Upper lobe of left lung (tissue), 6 donors: ENCODE measurements around the gene GRIK3. TPM values are rescaled to one million over a fixed set of nuclear protein-coding genes. Genes with fewer than 3 reads are reported as not detected.

Experiments used
- ATAC-seq, 2 donors: fragments of 200-7000 bp; cut with Tn5 transposase; one replicate each; pipeline ENCODE4 v1.9.1; 2022; ENCODE audit warnings: mild to moderate bottlenecking in 2 of 2, moderate library complexity in 2 of 2; ENCODE audit not compliant: low FRiP score in 2 of 2
- DNase-seq, 2 donors: peaks; one replicate each; pipeline ENCODE4 v3.0.0-alpha.2; 2019 to 2020
- H3K27ac ChIP-seq, 4 donors: fragments of 200-600 bp; sonication (generic); one replicate each; pipeline ENCODE4 v1.5.1; 2016 to 2019
- H3K27me3 ChIP-seq, 4 donors: fragments of 200-600 bp; sonication (generic); one replicate each; pipeline ENCODE4 v1.5.1; 2017 to 2019
- H3K36me3 ChIP-seq, 4 donors: fragments of 200-600 bp; sonication (generic); one replicate each; pipeline ENCODE4 v1.5.1; 2016 to 2019
- H3K4me1 ChIP-seq, 4 donors: fragments of 200-600 bp; sonication (generic); one replicate each; pipeline ENCODE4 v1.5.1; 2018 to 2019
- H3K4me3 ChIP-seq, 4 donors: fragments of 200-600 bp; sonication (generic); one replicate each; pipeline ENCODE4 v1.5.1; 2017 to 2019; ENCODE audit warnings: mild to moderate bottlenecking in 2 of 4, moderate library complexity in 1 of 4
- H3K9me3 ChIP-seq, 4 donors: fragments of 200-600 bp; sonication (generic); one replicate each; pipeline ENCODE4 v1.5.1; 2018 to 2019
- CTCF ChIP-seq, 6 experiments: fragments of 450-650 bp in 4 of 6; fragments of 200-600 bp in 2 of 6; sonication (generic) in 2 of 6; IDR thresholded peaks; one replicate each; pipeline ENCODE4 v1.5.1; 2016 to 2019; ENCODE audit warnings: antibody characterized with exemption in 6 of 6
- EP300 ChIP-seq, 4 donors: sonication (generic); formaldehyde crosslinking; IDR thresholded peaks; one replicate each; pipeline ENCODE4 v1.5.1; 2017; ENCODE audit warnings: antibody characterized with exemption in 4 of 4, control low read depth in 2 of 4
- POLR2A ChIP-seq, 4 donors: fragments of 450-650 bp; IDR thresholded peaks; one replicate each; pipeline ENCODE4 v1.5.1; 2016 to 2017; ENCODE audit warnings: antibody characterized with exemption in 4 of 4, mild to moderate bottlenecking in 2 of 4
- POLR2AphosphoS5 ChIP-seq, 2 donors: sonication (generic); formaldehyde crosslinking; IDR thresholded peaks; one replicate each; pipeline ENCODE4 v1.5.1; 2017; ENCODE audit warnings: antibody characterized with exemption in 2 of 2
- WGBS, 2 donors: methylation state at CpG; one replicate each; pipeline ENCODE4 v1.1.5; 2017 to 2018; 5-methylcytosine and 5-hydroxymethylcytosine counted together
- total RNA-seq, 6 donors: library from RNA; depleted of rRNA in 4 of 6; stranded (reverse); fragments of >200 nt in 4 of 6; gene quantifications; one replicate each; pipeline versions ENCODE4 v1.1.0 to v1.2.1, GENCODE V29; 2016 to 2021
- donor health status: DM: no; HTN: no; CAD: no; lungs with moderate emphysema.
- donor health status: DM: no; HTN: yes; CAD: no; lungs with severe emphysema.

The GRIK3 gene
- total RNA-seq, 6 donors from 2014 or later = 0.10 to 0.22 TPM; not detected in 4

DNA sequence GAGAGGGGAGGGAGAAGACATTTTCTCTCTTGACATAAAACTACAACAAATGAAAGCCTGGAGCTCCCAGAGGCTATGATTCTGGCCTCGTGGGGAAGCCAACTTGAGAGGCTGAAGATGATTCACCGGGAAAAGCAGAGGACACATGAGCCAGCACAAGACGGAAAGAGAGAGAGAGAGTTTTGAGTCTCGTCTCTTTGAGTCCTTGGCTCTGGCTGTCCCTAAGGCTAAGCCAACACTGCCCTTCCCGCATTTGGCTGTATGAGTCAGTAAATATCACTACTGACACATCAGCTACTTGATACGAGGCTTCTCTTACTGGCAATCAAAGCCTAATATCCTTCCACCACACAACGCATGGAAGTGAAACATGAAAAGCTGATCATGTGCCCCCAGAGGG, 95.5 kb downstream of the GRIK3 start:
- no peaks in the 10 kb centered on the region for H3K36me3 ChIP-seq
- H3K9me3 ChIP-seq = no peaks in the 10 kb centered on the region
- H3K4me1 ChIP-seq = no peaks in the 10 kb centered on the region
- no peak for ATAC-seq
- no peak overlapping the region for H3K4me3 ChIP-seq
- no peak for DNase-seq
- WGBS, 2 donors = 67 to 70% methylated on average over 7 of the region's 7 CpGs
- TF ChIP-seq EP300 (IDR thresholded peaks at IDR 0.05) (no peak), CTCF (IDR thresholded peaks at IDR 0.05) (no peak), POLR2AphosphoS5 (IDR thresholded peaks at IDR 0.05) (no peak)
- no peaks in the 10 kb centered on the region for H3K27me3 ChIP-seq
- H3K27ac ChIP-seq = no peak overlapping the region

DNA sequence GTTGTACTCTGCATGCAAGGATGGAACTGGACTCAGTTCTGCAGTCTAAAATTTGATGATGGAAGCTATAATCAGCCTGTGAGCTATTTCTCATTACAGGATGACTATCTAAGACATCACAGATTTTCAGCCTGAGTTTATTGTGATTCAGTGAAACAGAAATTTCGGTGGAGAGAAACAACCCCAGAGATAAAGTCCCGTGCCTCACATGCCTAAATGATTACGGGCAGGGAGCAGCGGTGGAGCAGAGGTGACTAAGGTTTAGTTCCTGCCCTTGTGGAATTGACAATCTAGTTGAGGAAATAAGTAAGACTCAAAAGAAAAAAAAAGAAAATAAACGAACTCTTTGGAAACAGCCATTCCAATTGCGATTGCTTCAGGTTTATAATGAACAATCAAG, 96.9 kb downstream of the GRIK3 start:
- H3K27me3 ChIP-seq = no peaks in the 10 kb centered on the region
- 84 to 85% methylated on average over 6 of the region's 6 CpGs for WGBS, 2 donors
- no peaks in the 10 kb centered on the region for H3K4me1 ChIP-seq
- H3K4me3 ChIP-seq = no peak overlapping the region
- DNase-seq = no peak
- H3K36me3 ChIP-seq = no peaks in the 10 kb centered on the region
- no peak overlapping the region for H3K27ac ChIP-seq
- TF ChIP-seq EP300 (IDR thresholded peaks at IDR 0.05) (no peak), POLR2A (IDR thresholded peaks at IDR 0.05) (no peak), CTCF (IDR thresholded peaks at IDR 0.05) (no peak), POLR2AphosphoS5 (IDR thresholded peaks at IDR 0.05) (no peak)
- no peak for ATAC-seq
- H3K9me3 ChIP-seq = no peaks in the 10 kb centered on the region

DNA sequence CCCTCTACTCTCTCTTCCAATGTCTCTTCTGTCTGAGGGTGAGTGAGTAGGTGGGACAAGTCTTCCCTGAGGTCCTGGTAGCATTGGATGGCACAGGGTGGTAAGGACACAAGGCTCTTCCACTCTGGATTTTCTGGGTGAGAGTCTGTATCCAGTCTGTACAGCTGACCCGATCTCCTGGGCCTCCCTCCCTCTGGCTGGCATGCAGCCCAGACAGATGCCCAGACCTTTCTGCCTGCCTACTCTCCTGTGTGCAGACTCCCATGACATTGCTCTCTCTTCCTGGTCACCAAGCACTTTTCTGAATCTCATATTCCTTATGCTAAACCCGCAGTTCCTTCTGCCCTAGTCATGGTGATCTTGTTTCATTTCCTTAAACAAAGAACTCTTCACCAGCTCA, 100.3 kb downstream of the GRIK3 start:
- TF ChIP-seq POLR2A (IDR thresholded peaks at IDR 0.05) = no peak
- no peak for TF ChIP-seq POLR2AphosphoS5 (IDR thresholded peaks at IDR 0.05)
- TF ChIP-seq EP300 (IDR thresholded peaks at IDR 0.05) = no peak
- no peak for TF ChIP-seq CTCF (IDR thresholded peaks at IDR 0.05)
- DNase-seq (no peak), ATAC-seq (no peak)
- H3K36me3 ChIP-seq = no peaks in the 10 kb centered on the region
- no peaks in the 10 kb centered on the region for H3K27me3 ChIP-seq
- WGBS, 2 donors = 75 to 77% methylated on average over 2 of the region's 2 CpGs
- no peak overlapping the region for H3K27ac ChIP-seq
- H3K4me3 ChIP-seq = no peak overlapping the region
- no peaks in the 10 kb centered on the region for H3K9me3 ChIP-seq
- no peaks in the 10 kb centered on the region for H3K4me1 ChIP-seq

DNA sequence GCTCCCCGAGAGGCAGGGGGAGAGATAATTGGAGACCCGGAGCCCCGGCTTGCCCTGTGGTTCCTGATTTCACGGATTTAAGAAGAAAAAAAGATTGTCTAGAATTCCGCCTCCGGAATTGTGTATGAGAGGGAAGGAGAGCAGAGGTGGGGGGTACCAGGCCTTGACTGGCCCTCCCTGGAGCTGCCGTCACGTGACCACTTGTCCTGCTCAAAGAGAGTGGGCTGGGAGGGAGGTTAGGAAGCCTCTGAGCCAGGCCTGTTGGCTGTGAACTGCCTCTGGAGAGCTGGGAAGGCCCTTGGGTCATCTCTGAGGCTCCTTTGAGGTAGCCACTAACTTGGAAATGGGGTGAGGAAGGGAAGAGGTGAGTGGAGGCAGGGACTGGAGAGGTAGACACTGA, 106.5 kb downstream of the GRIK3 start:
- Histone ChIP-seq H3K36me3 (no peaks in the 10 kb centered on the region), H3K9me3 (no peaks in the 10 kb centered on the region), H3K27ac (no peak overlapping the region), H3K4me1 (no peaks in the 10 kb centered on the region), H3K27me3 (no peaks in the 10 kb centered on the region), H3K4me3 (no peak overlapping the region)
- no peak for TF ChIP-seq EP300 (IDR thresholded peaks at IDR 0.05)
- TF ChIP-seq POLR2AphosphoS5 (IDR thresholded peaks at IDR 0.05) = no peak
- no peak for TF ChIP-seq CTCF (IDR thresholded peaks at IDR 0.05)
- TF ChIP-seq POLR2A (IDR thresholded peaks at IDR 0.05) = no peak
- DNase-seq (no peak), ATAC-seq (no peak)
- WGBS, 2 donors = 60 to 71% methylated on average over 8 of the region's 8 CpGs

GRCh38 chr1:36925251-36925650, 109.1 kb downstream of the GRIK3 start:
- Histone ChIP-seq H3K27ac (no peak overlapping the region), H3K9me3 (no peaks in the 10 kb centered on the region), H3K36me3 (no peaks in the 10 kb centered on the region), H3K4me1 (no peaks in the 10 kb centered on the region), H3K4me3 (no peak overlapping the region), H3K27me3 (no peaks in the 10 kb centered on the region)
- 79 to 82% methylated on average over 5 to 7 of the region's 7 CpGs for WGBS, 2 donors
- DNase-seq = no peak
- no peak for ATAC-seq
- no peak for TF ChIP-seq EP300 (IDR thresholded peaks at IDR 0.05)
- TF ChIP-seq POLR2AphosphoS5 (IDR thresholded peaks at IDR 0.05) = no peak
- no peak for TF ChIP-seq CTCF (IDR thresholded peaks at IDR 0.05)
- TF ChIP-seq POLR2A (IDR thresholded peaks at IDR 0.05) = no peak
